Caco-2 (cell line): ENCODE data around the gene TCAP. TPM values are rescaled to one million over a fixed set of nuclear protein-coding genes. Genes with fewer than 3 reads are reported as not detected.

Experiments used
- BruUV-seq: library from RNA; stranded (reverse); fragments of 400-500 nt; replicated peaks from 2 replicates; lab custom pipeline; 2021; lab: Mats Ljungman, UMichigan
- CTCF ChIA-PET: fragments of 300-600 bp; sonication (Branson Sonifier 250); formaldehyde crosslinking; loops from one replicate; lab custom pipeline; 2022; ENCODE audit warnings: antibody characterized with exemption; lab: Charles Lee
- POLR2A ChIA-PET: fragments of 300-600 bp; sonication (Branson Sonifier 250); formaldehyde crosslinking; loops from one replicate; lab custom pipeline; 2022; ENCODE audit warnings: antibody characterized with exemption; lab: Charles Lee
- DNase-seq, 2 experiments: peaks; one replicate each; pipeline versions ENCODE4 v3.0.0 to v3.0.0-alpha.2; 2020 to 2022
- H3K27me3 ChIP-seq: replicated peaks from 2 replicates; pipeline ENCODE4 v1.6.0; 2011; ENCODE audit warnings: low read length; ENCODE audit not compliant: control insufficient read depth, insufficient read depth
- H3K36me3 ChIP-seq: 2 replicates; pipeline ENCODE4 v1.5.1; 2011; ENCODE audit warnings: low read length; ENCODE audit not compliant: control insufficient read depth, insufficient read depth
- H3K4me1 ChIP-seq: fragments of 250-450 bp; sonication (Bioruptor Pico); 2 replicates; pipeline ENCODE4 v1.5.1; 2020; ENCODE audit warnings: mild to moderate bottlenecking
- H3K4me3 ChIP-seq: 2 replicates; pipeline ENCODE4 v1.5.1; 2011; ENCODE audit warnings: low read depth, mild to moderate bottlenecking, control low read depth, low read length
- H3K9me3 ChIP-seq: fragments of 250-450 bp; sonication (Bioruptor Pico); 2 replicates; pipeline ENCODE4 v1.5.1; 2020; ENCODE audit warnings: mild to moderate bottlenecking, moderate library complexity
- H3K27ac Mint-ChIP-seq: one replicate; pipeline ENCODE4 v1.8.0; 2022; ENCODE audit warnings: mixed read lengths; ENCODE audit not compliant: unreplicated experiment
- H3K27me3 Mint-ChIP-seq: one replicate; pipeline ENCODE4 v1.8.0; 2022; ENCODE audit warnings: mixed read lengths; ENCODE audit not compliant: insufficient read depth, unreplicated experiment
- H3K36me3 Mint-ChIP-seq: one replicate; pipeline ENCODE4 v1.8.0; 2022; ENCODE audit warnings: mild to moderate bottlenecking, mixed read lengths; ENCODE audit not compliant: insufficient read depth, unreplicated experiment
- H3K4me1 Mint-ChIP-seq: one replicate; pipeline ENCODE4 v1.8.0; 2022; ENCODE audit warnings: low read depth, mixed read lengths; ENCODE audit not compliant: unreplicated experiment
- H3K4me3 Mint-ChIP-seq: one replicate; pipeline ENCODE4 v1.8.0; 2022; ENCODE audit warnings: mild to moderate bottlenecking, moderate library complexity, mixed read lengths; ENCODE audit not compliant: unreplicated experiment
- H3K9me3 Mint-ChIP-seq: one replicate; pipeline ENCODE4 v1.8.0; 2022; ENCODE audit warnings: mixed read lengths; ENCODE audit not compliant: unreplicated experiment
- intact Hi-C: fragments of 100-400 bp; cut with micrococcal nuclease; formaldehyde crosslinking; loops from one replicate; pipeline ENCODE4 v1.10.0; 2022; ENCODE audit not compliant: unreplicated experiment
- total RNA-seq: library from RNA; stranded (reverse); gene quantifications from 2 replicates; pipeline ENCODE4 v1.2.3, GENCODE V29; 2022
- TF ChIP-seq, protein P1 (sequence below), 2 experiments: fragments of 200-600 bp in 1 of 2; IDR thresholded peaks; 1 replicate in 1 of 2; 2 replicates in 1 of 2; pipeline versions ENCODE4 v1.5.1 to v1.8.0; 2011 to 2022; ENCODE audit warnings: antibody characterized with exemption in 1 of 2, control low read depth in 1 of 2, inconsistent platforms in 1 of 2, low read depth in 1 of 2, low read length in 1 of 2, mild to moderate bottlenecking in 1 of 2, moderate library complexity in 1 of 2; ENCODE audit not compliant: insufficient read depth in 1 of 2, severe bottlenecking in 1 of 2, unreplicated experiment in 1 of 2

The TCAP gene
- total RNA-seq, 1 experiment from 2014 or later: 1.6 TPM

DNA sequence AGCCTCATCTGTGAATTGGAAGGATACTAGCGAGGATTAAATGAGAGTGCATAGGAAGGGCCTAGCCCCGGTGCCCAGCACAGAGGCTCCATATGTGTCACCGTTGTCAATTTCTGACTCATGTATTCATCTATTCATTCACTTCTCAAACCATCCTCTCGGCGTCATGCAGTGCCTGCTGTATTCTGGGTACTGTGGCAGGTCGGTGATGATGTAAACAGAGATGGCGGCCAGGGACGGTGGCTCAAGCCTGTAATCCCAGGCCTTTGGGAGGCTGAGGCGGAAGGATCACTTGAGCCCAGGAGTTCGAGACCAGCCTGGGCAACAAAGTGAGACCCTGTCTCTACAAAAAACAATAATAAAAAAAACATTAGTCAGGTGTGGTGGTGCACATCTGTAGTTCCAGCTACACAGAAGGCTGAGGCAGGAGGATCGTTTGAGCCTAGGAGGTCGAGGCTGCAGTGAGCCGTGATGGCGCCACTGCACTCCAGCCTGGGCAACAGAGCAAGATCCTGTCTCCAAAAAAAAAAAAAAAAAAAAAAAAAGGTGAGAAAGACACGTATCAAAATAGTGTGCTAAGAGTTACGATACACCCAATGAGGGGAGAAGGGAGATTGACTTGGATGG, 42.7 kb upstream of the TCAP start:
- H3K4me1 ChIP-seq: peaks cover 14% of the 10 kb centered on the region; the same call in 1 of the 2 replicates
- H3K27me3 ChIP-seq: 0 out of 2 replicates have a peak, but pooled peaks cover 1% of the 10 kb centered on the region
- H3K36me3 Mint-ChIP-seq: no peaks in the 10 kb centered on the region
- POLR2A ChIA-PET: no interaction called here
- peaks cover 10% of the 10 kb centered on the region for H3K27me3 Mint-ChIP-seq
- CTCF ChIA-PET: interaction anchor here (1.0 to 3.6 kb wide), 20 partner anchors 9 to 161 kb away, joined by 4 to 44 read pairs (median 12); partner anchors contain the start of genes CDK12, MIEN1, PNMT and STARD3
- no peaks in the 10 kb centered on the region for H3K9me3 Mint-ChIP-seq
- TF ChIP-seq, protein P1, sequence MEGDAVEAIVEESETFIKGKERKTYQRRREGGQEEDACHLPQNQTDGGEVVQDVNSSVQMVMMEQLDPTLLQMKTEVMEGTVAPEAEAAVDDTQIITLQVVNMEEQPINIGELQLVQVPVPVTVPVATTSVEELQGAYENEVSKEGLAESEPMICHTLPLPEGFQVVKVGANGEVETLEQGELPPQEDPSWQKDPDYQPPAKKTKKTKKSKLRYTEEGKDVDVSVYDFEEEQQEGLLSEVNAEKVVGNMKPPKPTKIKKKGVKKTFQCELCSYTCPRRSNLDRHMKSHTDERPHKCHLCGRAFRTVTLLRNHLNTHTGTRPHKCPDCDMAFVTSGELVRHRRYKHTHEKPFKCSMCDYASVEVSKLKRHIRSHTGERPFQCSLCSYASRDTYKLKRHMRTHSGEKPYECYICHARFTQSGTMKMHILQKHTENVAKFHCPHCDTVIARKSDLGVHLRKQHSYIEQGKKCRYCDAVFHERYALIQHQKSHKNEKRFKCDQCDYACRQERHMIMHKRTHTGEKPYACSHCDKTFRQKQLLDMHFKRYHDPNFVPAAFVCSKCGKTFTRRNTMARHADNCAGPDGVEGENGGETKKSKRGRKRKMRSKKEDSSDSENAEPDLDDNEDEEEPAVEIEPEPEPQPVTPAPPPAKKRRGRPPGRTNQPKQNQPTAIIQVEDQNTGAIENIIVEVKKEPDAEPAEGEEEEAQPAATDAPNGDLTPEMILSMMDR (IDR thresholded peaks at IDR 0.05; ENCODE audit: insufficient read depth in 1 of 2, low read depth in 1 of 2, low read length in 1 of 2, severe bottlenecking in 1 of 2, unreplicated experiment in 1 of 2): no peak
- intact Hi-C loops: loop anchor here (1.0 kb wide), 4 partner anchors 46 to 132 kb away; partner anchors contain the start of gene PNMT
- H3K36me3 ChIP-seq: no peaks in the 10 kb centered on the region
- H3K27ac Mint-ChIP-seq: no peak overlapping the region
- no peaks in the 10 kb centered on the region for H3K9me3 ChIP-seq
- H3K4me3 ChIP-seq: no peak overlapping the region
- H3K4me3 Mint-ChIP-seq: no peak overlapping the region
- no peaks in the 10 kb centered on the region for H3K4me1 Mint-ChIP-seq
- no TSS peak for BruUV-seq
- DNase-seq: no peak

DNA sequence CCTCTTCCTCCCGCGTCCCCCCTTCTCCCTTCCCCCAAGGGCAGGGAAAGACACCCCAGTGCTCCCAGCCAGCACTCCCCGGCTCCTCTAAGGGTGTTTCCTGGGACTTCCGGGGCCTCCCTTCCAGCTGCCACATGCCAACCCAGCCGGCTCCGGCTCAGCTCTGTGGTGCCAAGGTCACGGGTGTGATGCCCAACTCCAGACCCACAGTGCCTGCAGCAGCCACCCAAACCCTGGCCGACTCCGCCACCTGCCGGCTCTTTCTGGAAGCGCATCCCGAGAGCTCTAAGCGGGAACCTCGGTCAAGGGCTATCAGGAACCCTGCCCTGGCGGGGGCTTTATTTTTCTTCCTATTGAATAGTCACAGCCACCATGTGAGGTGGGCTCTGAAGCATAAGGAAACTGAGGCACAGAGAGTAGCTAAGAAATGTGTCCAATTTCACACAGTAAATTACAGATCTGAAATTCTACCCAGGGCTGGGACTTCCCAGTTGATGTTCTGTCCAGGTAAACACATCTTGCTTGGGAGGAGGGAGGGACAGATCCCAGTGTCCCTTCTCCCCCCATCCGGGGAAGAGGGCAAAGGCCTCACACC, 41.7 kb upstream of the TCAP start:
- intact Hi-C loops: loop anchor here (1.0 kb wide), 1 partner anchor 75 kb away; no protein-coding TSS in a partner anchor
- H3K36me3 Mint-ChIP-seq: no peaks in the 10 kb centered on the region
- BruUV-seq: no TSS peak
- H3K36me3 ChIP-seq: no peaks in the 10 kb centered on the region
- H3K4me3 Mint-ChIP-seq: no peak overlapping the region
- H3K4me1 ChIP-seq: peaks cover 13% of the 10 kb centered on the region; the same call in 1 of the 2 replicates
- H3K27ac Mint-ChIP-seq: no peak overlapping the region
- H3K27me3 Mint-ChIP-seq: peaks cover 8% of the 10 kb centered on the region
- H3K4me3 ChIP-seq: no peak overlapping the region
- 0 out of 2 replicates have a peak, but pooled peaks cover 1% of the 10 kb centered on the region for H3K27me3 ChIP-seq
- CTCF ChIA-PET: interaction anchor here (0.6 to 2.7 kb wide), 35 partner anchors 8 to 417 kb away, joined by 3 to 48 read pairs (median 5); partner anchors contain the start of genes CDK12, ERBB2, MIEN1 and PGAP3
- H3K9me3 Mint-ChIP-seq: no peaks in the 10 kb centered on the region
- peak; percentile 82 to 90 for DNase-seq
- no peaks in the 10 kb centered on the region for H3K4me1 Mint-ChIP-seq
- TF ChIP-seq, protein P1 (IDR thresholded peaks at IDR 0.05; ENCODE audit: insufficient read depth in 1 of 2, low read depth in 1 of 2, low read length in 1 of 2, severe bottlenecking in 1 of 2, unreplicated experiment in 1 of 2): peak; percentile 96
- POLR2A ChIA-PET: interaction anchor here (0.6 kb wide), 1 partner anchor 87 kb away, joined by 3 read pairs; no protein-coding TSS in a partner anchor
- no peaks in the 10 kb centered on the region for H3K9me3 ChIP-seq

DNA sequence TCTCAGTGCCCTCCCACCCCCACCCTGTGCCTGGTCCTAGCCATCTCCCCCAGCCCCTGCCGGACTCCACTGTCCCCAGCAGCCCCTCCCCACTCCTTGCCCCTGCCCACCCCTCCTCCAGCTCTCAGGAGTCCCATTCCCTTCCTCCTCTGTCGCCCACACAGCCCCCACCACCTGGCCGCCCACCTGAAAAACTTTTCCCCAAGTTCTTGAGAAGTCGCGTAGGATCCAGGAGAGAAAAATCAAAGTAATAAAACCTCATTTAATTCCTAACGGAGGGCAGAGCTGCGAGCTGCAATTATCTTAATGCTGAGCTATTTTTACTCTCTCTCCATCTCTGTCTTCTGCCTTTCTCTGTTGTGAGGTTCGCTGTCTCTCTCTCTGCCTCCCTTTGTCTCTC, 40.8 kb upstream of the TCAP start:
- Mint-ChIP-seq H3K4me3 (no peak overlapping the region), H3K27me3 (peaks cover 4% of the 10 kb centered on the region), H3K36me3 (no peaks in the 10 kb centered on the region), H3K27ac (no peak overlapping the region), H3K9me3 (no peaks in the 10 kb centered on the region), H3K4me1 (no peaks in the 10 kb centered on the region)
- BruUV-seq: no TSS peak
- ChIA-PET POLR2A (no interaction called here), CTCF (interaction anchor here (0.5 to 2.7 kb wide), 6 partner anchors 48 to 115 kb away, joined by 3 to 48 read pairs (median 4); no protein-coding TSS in a partner anchor)
- H3K9me3 ChIP-seq: no peaks in the 10 kb centered on the region
- no peak for DNase-seq
- H3K4me1 ChIP-seq: peaks cover 11% of the 10 kb centered on the region; the same call in 1 of the 2 replicates
- no peaks in the 10 kb centered on the region for H3K27me3 ChIP-seq
- no peak overlapping the region for H3K4me3 ChIP-seq
- intact Hi-C loops: no loop called here
- TF ChIP-seq, protein P1 (IDR thresholded peaks at IDR 0.05; ENCODE audit: insufficient read depth in 1 of 2, low read depth in 1 of 2, low read length in 1 of 2, severe bottlenecking in 1 of 2, unreplicated experiment in 1 of 2): no peak
- H3K36me3 ChIP-seq: no peaks in the 10 kb centered on the region
